Activated naive CD4-positive, alpha-beta T cell treated with anti-CD3 and anti-CD28 coated beads for 36 hours (primary cell): ENCODE measurements around the gene USP46. TPM values are rescaled to one million over a fixed set of nuclear protein-coding genes. Genes with fewer than 3 reads are reported as not detected.
A peak's percentile ranks its signal among the peaks of the same experiment; 100 is the strongest.

ENCODE experiments used
- CTCF ChIA-PET: fragments of 350-600 bp; sonication (Branson Sonifier 250); formaldehyde crosslinking; loops from one replicate; lab custom pipeline; 2021; ENCODE audit warnings: antibody characterized with exemption; lab: Charles Lee
- DNase-seq: peaks from one replicate; pipeline ENCODE4 v3.0.0-alpha.2; 2020
- H3K27ac Mint-ChIP-seq: one replicate; pipeline ENCODE4 v1.8.0; 2021; ENCODE audit warnings: mild to moderate bottlenecking, mixed read lengths
- H3K27me3 Mint-ChIP-seq: one replicate; pipeline ENCODE4 v1.8.0; 2021; ENCODE audit warnings: low read depth, mixed read lengths
- H3K36me3 Mint-ChIP-seq: one replicate; pipeline ENCODE4 v1.8.0; 2021; ENCODE audit warnings: low read depth, mixed read lengths
- H3K4me1 Mint-ChIP-seq: one replicate; pipeline ENCODE4 v1.8.0; 2021; ENCODE audit warnings: low read depth, mixed read lengths
- H3K4me3 Mint-ChIP-seq: one replicate; pipeline ENCODE4 v1.8.0; 2021; ENCODE audit warnings: mild to moderate bottlenecking, moderate library complexity, mixed read lengths
- H3K9me3 Mint-ChIP-seq: one replicate; pipeline ENCODE4 v1.8.0; 2021; ENCODE audit warnings: mixed read lengths
- intact Hi-C: fragments of 100-400 bp; cut with micrococcal nuclease; formaldehyde crosslinking; loops from one replicate; pipeline ENCODE4 v1.15.1; 2023
- total RNA-seq, 2 experiments: library from RNA; stranded (reverse); gene quantifications; one replicate each; pipeline ENCODE4 v1.2.3, GENCODE V29; 2021

The USP46 gene
- 1 to 10 TPM; 1.7 to 1.9 TPM for total RNA-seq

- Mint-ChIP-seq H3K27ac (no peak within 1 kb of the TSS), H3K36me3 (peaks cover 1% of the 10 kb centered on the region), H3K4me3 (peak within 1 kb of the TSS; percentile 76), H3K27me3 (peaks cover 29% of the 10 kb centered on the region), H3K9me3 (no peaks in the 10 kb centered on the region), H3K4me1 (peaks cover 10% of the 10 kb centered on the region)
- peak; percentile 38 for DNase-seq
- intact Hi-C loops = loop anchor here (1.0 to 5.0 kb wide), 4 partner anchors 17 to 203 kb away; partner anchors contain the start of gene RASL11B
- CTCF ChIA-PET = interaction anchor here (0.7 kb wide), 1 partner anchor 28 kb away, joined by 5 read pairs; no protein-coding TSS in a partner anchor
Measured at GRCh38 chr4:52659001-52659721, at the start of gene USP46. Gene USP46 (minus strand): TSS chr4:52659301. CDS start chr4:52659150, 151 bp downstream.

DNA sequence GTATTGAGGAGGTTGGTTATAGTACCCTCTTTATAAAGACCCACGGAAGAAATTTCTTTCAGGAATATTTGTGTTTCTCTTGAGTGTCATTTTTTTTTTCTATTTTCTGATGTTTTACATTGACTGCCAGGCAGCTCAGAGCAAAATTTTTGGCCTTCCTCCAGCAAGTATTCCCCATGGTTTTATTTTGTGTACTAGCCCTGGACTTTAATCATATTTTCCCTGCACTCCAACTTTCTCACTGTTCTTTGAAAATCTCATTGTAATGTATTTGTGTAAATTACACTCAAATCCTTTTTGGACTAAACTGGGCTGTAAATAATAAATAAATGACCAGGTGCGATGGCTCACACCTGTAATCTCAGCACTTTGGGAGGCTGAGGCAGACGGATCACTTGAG, 45.6 kb upstream of the USP46 start:
- Mint-ChIP-seq H3K9me3 (no peaks in the 10 kb centered on the region), H3K27me3 (no peaks in the 10 kb centered on the region), H3K27ac (no peak overlapping the region), H3K4me3 (no peak overlapping the region), H3K4me1 (no peaks in the 10 kb centered on the region), H3K36me3 (no peaks in the 10 kb centered on the region)
- DNase-seq = no peak
- CTCF ChIA-PET = no interaction called here
- intact Hi-C loops = no loop called here

DNA sequence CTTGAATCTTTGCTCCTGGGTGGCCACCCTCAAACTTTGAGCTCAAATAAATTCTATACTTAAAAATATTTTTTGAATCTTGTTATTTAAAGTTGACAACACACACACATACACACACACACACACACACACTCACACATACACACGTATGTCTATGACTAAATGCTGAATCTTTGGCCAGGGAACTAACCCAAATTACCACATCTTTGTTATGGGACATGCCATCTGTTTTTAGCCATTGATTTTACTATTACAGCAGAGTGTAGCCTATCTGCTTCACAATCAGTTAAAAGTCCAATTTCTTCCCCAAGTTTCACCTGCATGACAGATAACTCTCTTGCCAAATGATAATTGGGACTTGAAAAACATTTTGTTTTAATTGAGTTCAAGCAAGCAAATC, 45.0 kb upstream of the USP46 start:
- H3K4me1 Mint-ChIP-seq = no peaks in the 10 kb centered on the region
- intact Hi-C loops = no loop called here
- H3K4me3 Mint-ChIP-seq = no peak overlapping the region
- H3K27me3 Mint-ChIP-seq = no peaks in the 10 kb centered on the region
- no peaks in the 10 kb centered on the region for H3K36me3 Mint-ChIP-seq
- no peaks in the 10 kb centered on the region for H3K9me3 Mint-ChIP-seq
- no peak overlapping the region for H3K27ac Mint-ChIP-seq
- DNase-seq = no peak
- CTCF ChIA-PET = no interaction called here

- Mint-ChIP-seq H3K4me3 (no peak overlapping the region), H3K27ac (no peak overlapping the region), H3K4me1 (peaks cover 3% of the 10 kb centered on the region), H3K27me3 (no peaks in the 10 kb centered on the region), H3K36me3 (no peaks in the 10 kb centered on the region), H3K9me3 (no peaks in the 10 kb centered on the region)
- CTCF ChIA-PET = no interaction called here
- intact Hi-C loops = no loop called here
- DNase-seq = no peak
Measured at GRCh38 chr4:52701207-52701606, 42.1 kb upstream of the USP46 start.

DNA sequence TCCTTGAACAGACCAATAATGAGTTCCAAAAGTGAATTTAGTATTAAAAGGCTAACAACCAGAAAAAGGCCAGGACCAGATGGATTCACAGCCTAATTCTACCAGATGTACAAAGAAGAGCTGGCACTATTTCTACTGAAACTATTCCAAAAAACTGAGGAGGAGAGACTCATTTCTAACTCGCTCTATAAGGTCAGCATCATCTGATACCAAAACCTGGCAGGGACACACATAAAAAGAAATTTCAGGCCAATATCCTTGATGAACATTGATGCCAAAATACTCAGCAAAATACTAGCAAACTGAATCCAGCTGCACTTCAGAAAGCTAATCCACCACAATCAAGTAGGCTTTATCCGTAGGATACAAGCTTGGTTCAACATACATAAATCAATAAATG, 35.8 kb upstream of the USP46 start:
- H3K4me3 Mint-ChIP-seq = no peak overlapping the region
- CTCF ChIA-PET = interaction anchor here (0.8 to 1.3 kb wide), 3 partner anchors 18 to 104 kb away, joined by 3 read pairs; no protein-coding TSS in a partner anchor
- peaks cover 10% of the 10 kb centered on the region for H3K36me3 Mint-ChIP-seq

DNA sequence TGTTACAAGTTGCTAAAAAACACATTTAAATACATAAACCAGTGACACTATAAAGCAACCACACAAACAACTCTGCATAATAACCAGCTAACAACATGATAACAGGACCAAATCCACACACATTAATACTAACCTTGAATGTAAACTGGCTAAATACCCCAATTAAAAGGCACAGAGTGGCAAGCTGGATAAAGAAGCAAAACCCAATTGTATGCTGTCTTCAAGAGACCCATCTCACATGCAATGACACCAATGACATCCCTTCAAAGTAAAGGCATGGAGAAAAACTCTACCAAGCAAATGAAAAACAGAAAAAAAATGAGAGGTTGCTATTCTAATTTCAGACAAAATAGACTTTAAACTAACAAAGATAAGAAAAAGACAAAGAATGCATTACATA, 34.4 kb upstream of the USP46 start:
- Mint-ChIP-seq H3K4me3 (no peak overlapping the region), H3K27ac (no peak overlapping the region), H3K36me3 (peaks cover 10% of the 10 kb centered on the region), H3K27me3 (peaks cover 6% of the 10 kb centered on the region), H3K9me3 (peaks cover 16% of the 10 kb centered on the region), H3K4me1 (peaks cover 3% of the 10 kb centered on the region)
- no peak for DNase-seq
- intact Hi-C loops = no loop called here
- CTCF ChIA-PET = no interaction called here

More for the DNA sequence above, 35.8 kb upstream of the USP46 start:
- intact Hi-C loops = no loop called here
- Mint-ChIP-seq H3K27me3 (peaks cover 6% of the 10 kb centered on the region), H3K4me1 (peaks cover 3% of the 10 kb centered on the region), H3K9me3 (peaks cover 16% of the 10 kb centered on the region), H3K27ac (no peak overlapping the region)
- DNase-seq = no peak

GRCh38 chr4:52689096-52689495, 30.0 kb upstream of the USP46 start:
- Mint-ChIP-seq H3K9me3 (peaks cover 16% of the 10 kb centered on the region), H3K27me3 (peaks cover 8% of the 10 kb centered on the region), H3K4me3 (no peak overlapping the region), H3K27ac (no peak overlapping the region), H3K4me1 (no peaks in the 10 kb centered on the region), H3K36me3 (peaks cover 10% of the 10 kb centered on the region)
- intact Hi-C loops = no loop called here
- CTCF ChIA-PET = no interaction called here
- no peak for DNase-seq

- intact Hi-C loops = no loop called here
- H3K9me3 Mint-ChIP-seq = peaks cover 5% of the 10 kb centered on the region
- H3K4me3 Mint-ChIP-seq = no peak overlapping the region
- H3K27me3 Mint-ChIP-seq = peaks cover 3% of the 10 kb centered on the region
- DNase-seq = no peak
- no peaks in the 10 kb centered on the region for H3K4me1 Mint-ChIP-seq
- H3K36me3 Mint-ChIP-seq = no peaks in the 10 kb centered on the region
- no peak overlapping the region for H3K27ac Mint-ChIP-seq
- CTCF ChIA-PET = interaction anchor here (0.6 kb wide), 1 partner anchor 29 kb away, joined by 5 read pairs; the partner anchor contains the start of gene USP46
Measured at GRCh38 chr4:52687696-52688095, 28.6 kb upstream of the USP46 start.

DNA sequence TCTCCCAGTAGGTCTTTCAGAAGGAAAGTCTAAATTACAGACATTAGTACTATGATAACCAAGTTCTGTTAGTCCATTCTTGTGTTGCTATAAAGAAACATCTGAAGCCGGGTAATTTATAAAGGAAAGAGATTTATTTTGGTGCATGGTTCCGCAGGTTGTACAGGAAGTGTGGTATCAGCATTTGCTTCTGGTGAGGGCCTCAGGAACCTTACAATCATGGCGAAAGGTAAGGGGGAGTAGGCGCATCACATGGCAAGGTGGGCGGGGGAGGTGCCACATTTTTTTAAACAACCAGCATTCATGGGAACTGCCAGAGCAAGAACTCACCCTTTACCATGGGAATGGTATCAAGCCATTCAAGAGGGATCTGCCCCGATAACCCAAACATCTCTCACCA, 26.2 kb upstream of the USP46 start:
- no peak for DNase-seq
- Mint-ChIP-seq H3K27me3 (peaks cover 3% of the 10 kb centered on the region), H3K36me3 (no peaks in the 10 kb centered on the region), H3K4me1 (no peaks in the 10 kb centered on the region), H3K4me3 (no peak overlapping the region), H3K9me3 (no peaks in the 10 kb centered on the region), H3K27ac (no peak overlapping the region)
- intact Hi-C loops = no loop called here
- CTCF ChIA-PET = no interaction called here

DNA sequence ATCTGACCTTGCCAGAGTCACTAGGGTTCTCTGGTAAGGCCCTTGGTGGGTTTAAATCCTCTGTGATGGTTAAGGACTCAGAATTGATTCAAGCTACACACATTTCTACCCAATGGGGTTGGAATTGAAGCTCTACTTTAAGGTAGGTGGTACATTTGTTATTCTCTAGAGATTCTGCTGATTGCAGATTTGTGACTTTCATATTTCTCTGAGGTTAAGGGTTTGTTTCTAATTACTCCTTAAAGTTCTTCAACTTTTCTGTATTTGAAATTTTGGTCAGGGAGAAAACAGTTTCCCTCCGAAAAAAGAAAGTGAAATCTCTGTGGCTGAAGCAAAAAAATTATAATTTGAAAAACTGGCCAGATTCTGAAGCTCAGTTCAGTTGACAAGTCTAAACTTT, 25.8 kb upstream of the USP46 start:
- intact Hi-C loops = no loop called here
- H3K4me3 Mint-ChIP-seq = no peak overlapping the region
- H3K4me1 Mint-ChIP-seq = no peaks in the 10 kb centered on the region
- CTCF ChIA-PET = interaction anchor here (1.2 kb wide), 1 partner anchor 97 kb away, joined by 4 read pairs; no protein-coding TSS in a partner anchor
- no peaks in the 10 kb centered on the region for H3K36me3 Mint-ChIP-seq
- H3K27me3 Mint-ChIP-seq = peaks cover 3% of the 10 kb centered on the region
- no peaks in the 10 kb centered on the region for H3K9me3 Mint-ChIP-seq
- no peak for DNase-seq
- H3K27ac Mint-ChIP-seq = no peak overlapping the region

DNA sequence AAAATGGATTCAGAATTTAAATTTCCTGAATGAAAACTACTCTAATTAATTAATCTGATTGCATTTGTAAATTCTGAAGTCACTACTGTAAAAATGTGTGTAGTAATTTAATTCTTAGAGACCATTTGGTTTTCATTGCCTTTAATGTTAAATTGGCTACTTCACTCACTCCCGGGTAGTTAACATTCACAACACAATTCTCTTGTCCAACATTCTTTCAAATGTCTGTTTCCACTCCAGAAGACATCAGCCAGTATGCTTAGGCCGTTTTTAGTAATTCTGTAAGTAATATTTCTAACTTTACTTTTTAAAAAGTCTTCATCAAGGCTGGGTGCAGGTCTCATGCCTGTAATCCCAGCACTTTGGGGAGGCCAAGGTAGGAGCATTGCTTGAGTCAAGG, 21.3 kb upstream of the USP46 start:
- Mint-ChIP-seq H3K4me1 (no peaks in the 10 kb centered on the region), H3K4me3 (no peak overlapping the region), H3K9me3 (no peaks in the 10 kb centered on the region), H3K36me3 (no peaks in the 10 kb centered on the region), H3K27ac (no peak overlapping the region), H3K27me3 (no peaks in the 10 kb centered on the region)
- intact Hi-C loops = no loop called here
- CTCF ChIA-PET = no interaction called here
- no peak for DNase-seq

DNA sequence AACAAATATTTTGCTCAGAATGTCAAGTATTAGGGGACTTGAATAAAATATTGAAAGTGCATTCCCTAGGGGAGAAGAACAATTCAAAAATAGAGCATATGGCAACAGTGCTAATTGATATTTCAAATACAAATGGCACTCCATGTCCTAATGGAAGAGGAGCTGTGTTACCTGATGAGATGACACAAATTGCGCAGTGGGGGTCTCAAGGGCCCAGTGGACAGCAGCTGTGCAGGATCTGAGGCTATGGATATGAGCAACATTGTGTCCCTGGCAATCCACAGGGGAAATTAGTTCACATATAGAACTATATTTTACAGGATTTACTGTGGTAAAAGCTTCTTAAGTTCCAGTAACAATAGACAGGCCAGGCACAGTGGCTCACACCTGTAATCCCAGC, 17.4 kb upstream of the USP46 start:
- no peak overlapping the region for H3K4me3 Mint-ChIP-seq
- H3K36me3 Mint-ChIP-seq = no peaks in the 10 kb centered on the region
- intact Hi-C loops = no loop called here
- CTCF ChIA-PET = no interaction called here
- H3K27ac Mint-ChIP-seq = no peak overlapping the region
- H3K27me3 Mint-ChIP-seq = peaks cover 5% of the 10 kb centered on the region
- H3K9me3 Mint-ChIP-seq = peaks cover 6% of the 10 kb centered on the region
- DNase-seq = no peak
- H3K4me1 Mint-ChIP-seq = no peaks in the 10 kb centered on the region

DNA sequence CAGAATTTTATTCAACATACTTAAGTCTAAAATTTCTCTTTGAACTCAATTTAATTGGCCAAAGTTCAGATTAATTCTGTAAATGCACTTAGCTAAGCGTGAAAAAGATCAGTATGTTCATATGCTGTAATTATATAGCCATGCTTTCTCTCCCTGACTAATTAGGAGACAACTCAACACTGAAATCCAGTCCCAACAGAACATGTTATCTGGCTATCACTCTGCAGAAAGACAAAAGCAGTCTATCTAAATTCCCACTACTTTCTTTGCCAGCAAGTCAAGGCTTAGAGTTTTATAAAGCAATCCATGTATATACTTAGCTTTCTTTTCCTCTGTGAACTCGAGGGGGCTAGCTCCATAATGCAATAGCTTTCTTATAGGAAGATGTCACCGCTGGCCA, 16.0 kb upstream of the USP46 start:
- Mint-ChIP-seq H3K27ac (no peak overlapping the region), H3K4me1 (no peaks in the 10 kb centered on the region)
- CTCF ChIA-PET = no interaction called here

More for the DNA sequence above, 16.0 kb upstream of the USP46 start:
- no peak for DNase-seq
- H3K4me3 Mint-ChIP-seq = no peak overlapping the region
- H3K9me3 Mint-ChIP-seq = peaks cover 6% of the 10 kb centered on the region
- H3K36me3 Mint-ChIP-seq = no peaks in the 10 kb centered on the region
- H3K27me3 Mint-ChIP-seq = peaks cover 5% of the 10 kb centered on the region
- intact Hi-C loops = no loop called here
